ENCODE data around the gene GRIA1.

Gene GRIA1

GRCh38 chr5:153490118-153491037 lies at the start of gene GRIA1:
TSS of gene GRIA1 (plus strand) at chr5:153490670.
- peak within 1 kb of the TSS; percentile 11 for H3K4me3 ChIP-seq (ENCODE audit: low read depth, low read length)
- TF ChIP-seq CTCF (IDR thresholded peaks at IDR 0.05; ENCODE audit: low read depth, low read length), result no peak
- in situ Hi-C loops (cut with HindIII; ENCODE audit: low sequenced_read_pairs), result no loop called here
- peak; percentile 7 for DNase-seq (ENCODE audit: low read depth, low spot score)

- DNase-seq (ENCODE audit: low read depth, low spot score), result no peak
- no peak overlapping the region for H3K4me3 ChIP-seq (ENCODE audit: low read depth, low read length)
- in situ Hi-C loops (cut with HindIII; ENCODE audit: low sequenced_read_pairs), result no loop called here
- TF ChIP-seq CTCF (IDR thresholded peaks at IDR 0.05; ENCODE audit: low read depth, low read length), result no peak
Measured at GRCh38 chr5:153445875-153446579, 44.4 kb upstream of the GRIA1 start.

- TF ChIP-seq CTCF (IDR thresholded peaks at IDR 0.05; ENCODE audit: low read depth, low read length), result no peak
Measured at GRCh38 chr5:153447534-153447933, 42.9 kb upstream of the GRIA1 start.

GRCh38 chr5:153456354-153456753 lies 34.1 kb upstream of the GRIA1 start:
- no peak overlapping the region for H3K4me3 ChIP-seq (ENCODE audit: low read depth, low read length)
- in situ Hi-C loops (cut with HindIII; ENCODE audit: low sequenced_read_pairs), result no loop called here
- DNase-seq (ENCODE audit: low read depth, low spot score), result no peak
- no peak for TF ChIP-seq CTCF (IDR thresholded peaks at IDR 0.05; ENCODE audit: low read depth, low read length)

More at GRCh38 chr5:153447534-153447933, 42.9 kb upstream of the GRIA1 start:
- no peak overlapping the region for H3K4me3 ChIP-seq (ENCODE audit: low read depth, low read length)
- no peak for DNase-seq (ENCODE audit: low read depth, low spot score)
- in situ Hi-C loops (cut with HindIII; ENCODE audit: low sequenced_read_pairs), result no loop called here

- in situ Hi-C loops (cut with HindIII; ENCODE audit: low sequenced_read_pairs), result no loop called here
- DNase-seq (ENCODE audit: low read depth, low spot score), result no peak
- no peak for TF ChIP-seq CTCF (IDR thresholded peaks at IDR 0.05; ENCODE audit: low read depth, low read length)
- no peak overlapping the region for H3K4me3 ChIP-seq (ENCODE audit: low read depth, low read length)
Measured at GRCh38 chr5:153456993-153457392, 33.5 kb upstream of the GRIA1 start.

- H3K4me3 ChIP-seq (ENCODE audit: low read depth, low read length), result no peak overlapping the region
Measured at GRCh38 chr5:153458268-153458667, 32.2 kb upstream of the GRIA1 start.

More at GRCh38 chr5:153458268-153458667, 32.2 kb upstream of the GRIA1 start:
- TF ChIP-seq CTCF (IDR thresholded peaks at IDR 0.05; ENCODE audit: low read depth, low read length), result no peak
- in situ Hi-C loops (cut with HindIII; ENCODE audit: low sequenced_read_pairs), result no loop called here
- DNase-seq (ENCODE audit: low read depth, low spot score), result no peak

All from astrocyte of the spinal cord (primary cell).